HEK293 (cell line): ENCODE results near the gene CBX8.
A peak's percentile ranks its signal among the peaks of the same experiment; 100 is the strongest.

ENCODE experiments used
- BCL6B ChIP-seq: fragments of 450-650 bp; formaldehyde crosslinking; IDR thresholded peaks from 2 replicates; pipeline ENCODE4 v1.5.1; 2017; ENCODE audit warnings: missing biosample characterization, missing genetic modification characterization
- HOXD13 ChIP-seq: sonication (generic); formaldehyde crosslinking; IDR thresholded peaks from 2 replicates; pipeline ENCODE4 v1.8.0; 2022; ENCODE audit warnings: missing genetic modification reagents, borderline replicate concordance
- KLF10 ChIP-seq: fragments of 450-650 bp; IDR thresholded peaks from 2 replicates; pipeline ENCODE4 v1.5.1; 2018; ENCODE audit warnings: missing biosample characterization, mild to moderate bottlenecking, missing genetic modification characterization
- PRDM10 ChIP-seq: fragments of 450-650 bp; formaldehyde crosslinking; IDR thresholded peaks from 2 replicates; pipeline ENCODE4 v1.5.1; 2016; ENCODE audit warnings: missing biosample characterization, missing genetic modification characterization
- RBAK ChIP-seq: fragments of 450-650 bp; formaldehyde crosslinking; IDR thresholded peaks from 2 replicates; pipeline ENCODE4 v1.5.1; 2016; ENCODE audit warnings: missing biosample characterization, missing genetic modification characterization
- REPIN1 ChIP-seq: fragments of 450-650 bp; formaldehyde crosslinking; IDR thresholded peaks from 2 replicates; pipeline ENCODE4 v1.5.1; 2017; ENCODE audit warnings: missing biosample characterization, missing genetic modification characterization, low read depth
- SCRT2 ChIP-seq: fragments of 450-650 bp; formaldehyde crosslinking; IDR thresholded peaks from 2 replicates; pipeline ENCODE4 v1.5.1; 2016; ENCODE audit warnings: missing biosample characterization, missing genetic modification characterization
- SETDB1 ChIP-seq: IDR thresholded peaks from one replicate; pipeline ENCODE4 v1.6.1; 2017; ENCODE audit warnings: mild to moderate bottlenecking, low read length, moderate library complexity, mixed read lengths; ENCODE audit not compliant: insufficient read length
- YY2 ChIP-seq: fragments of 450-650 bp; formaldehyde crosslinking; IDR thresholded peaks from 2 replicates; pipeline ENCODE4 v1.5.1; 2016; ENCODE audit warnings: missing biosample characterization, missing genetic modification characterization
- ZBTB48 ChIP-seq: fragments of 450-650 bp; formaldehyde crosslinking; IDR thresholded peaks from 2 replicates; pipeline ENCODE4 v1.5.1; 2016; ENCODE audit warnings: missing biosample characterization, missing genetic modification characterization
- ZBTB8A ChIP-seq: fragments of 450-650 bp; formaldehyde crosslinking; IDR thresholded peaks from 2 replicates; pipeline ENCODE4 v1.5.1; 2016; ENCODE audit warnings: missing biosample characterization, missing genetic modification characterization
- ZFP3 ChIP-seq: fragments of 450-650 bp; formaldehyde crosslinking; IDR thresholded peaks from 2 replicates; pipeline ENCODE4 v1.5.1; 2016; ENCODE audit warnings: low read depth, missing biosample characterization, missing genetic modification characterization
- ZNF112 ChIP-seq: fragments of 450-650 bp; formaldehyde crosslinking; IDR thresholded peaks from 2 replicates; pipeline ENCODE4 v1.5.0; 2017; ENCODE audit warnings: missing biosample characterization, missing genetic modification characterization
- ZNF146 ChIP-seq: fragments of 450-650 bp; formaldehyde crosslinking; IDR thresholded peaks from 2 replicates; pipeline ENCODE4 v1.5.1; 2016; ENCODE audit warnings: missing biosample characterization, missing genetic modification characterization
- ZNF148 ChIP-seq: fragments of 450-650 bp; formaldehyde crosslinking; IDR thresholded peaks from 2 replicates; pipeline ENCODE4 v1.5.0; 2017; ENCODE audit warnings: missing biosample characterization, missing genetic modification characterization, borderline replicate concordance
- ZNF184 ChIP-seq: fragments of 450-650 bp; IDR thresholded peaks from 2 replicates; pipeline ENCODE4 v1.5.1; 2018; ENCODE audit warnings: missing biosample characterization, mild to moderate bottlenecking, missing genetic modification characterization
- ZNF26 ChIP-seq: fragments of 450-650 bp; formaldehyde crosslinking; IDR thresholded peaks from 2 replicates; pipeline ENCODE4 v1.5.1; 2016; ENCODE audit warnings: missing biosample characterization, missing genetic modification characterization
- ZNF354C ChIP-seq: fragments of 450-650 bp; formaldehyde crosslinking; IDR thresholded peaks from 2 replicates; pipeline ENCODE4 v1.5.1; 2016; ENCODE audit warnings: missing biosample characterization, missing genetic modification characterization, low read depth, borderline replicate concordance
- ZNF362 ChIP-seq: fragments of 450-650 bp; formaldehyde crosslinking; IDR thresholded peaks from 2 replicates; pipeline ENCODE4 v1.5.1; 2016; ENCODE audit warnings: missing biosample characterization, missing genetic modification characterization
- ZNF404 ChIP-seq: fragments of 450-650 bp; formaldehyde crosslinking; IDR thresholded peaks from 2 replicates; pipeline ENCODE4 v1.5.1; 2017; ENCODE audit warnings: missing biosample characterization, missing genetic modification characterization
- ZNF416 ChIP-seq: fragments of 450-650 bp; formaldehyde crosslinking; IDR thresholded peaks from 2 replicates; pipeline ENCODE4 v1.5.1; 2016; ENCODE audit warnings: missing biosample characterization, missing genetic modification characterization
- ZNF513 ChIP-seq: fragments of 450-650 bp; IDR thresholded peaks from 2 replicates; pipeline ENCODE4 v1.5.1; 2018; ENCODE audit warnings: missing biosample characterization, missing genetic modification characterization
- ZNF514 ChIP-seq: fragments of 450-650 bp; formaldehyde crosslinking; IDR thresholded peaks from 2 replicates; pipeline ENCODE4 v1.5.1; 2016; ENCODE audit warnings: missing biosample characterization, missing genetic modification characterization
- ZNF529 ChIP-seq: fragments of 450-650 bp; formaldehyde crosslinking; IDR thresholded peaks from 2 replicates; pipeline ENCODE4 v1.5.1; 2017; ENCODE audit warnings: missing genetic modification characterization, missing biosample characterization; ENCODE audit not compliant: insufficient replicate concordance
- ZNF544 ChIP-seq: fragments of 450-650 bp; formaldehyde crosslinking; IDR thresholded peaks from 2 replicates; pipeline ENCODE4 v1.5.0; 2017; ENCODE audit warnings: missing biosample characterization, missing genetic modification characterization
- ZNF624 ChIP-seq: fragments of 450-650 bp; formaldehyde crosslinking; IDR thresholded peaks from 2 replicates; pipeline ENCODE4 v1.5.1; 2017; ENCODE audit warnings: missing biosample characterization, missing genetic modification characterization
- ZNF626 ChIP-seq: fragments of 450-650 bp; sonication (Bioruptor Pico); formaldehyde crosslinking; IDR thresholded peaks from 2 replicates; pipeline ENCODE4 v1.5.1; 2018; ENCODE audit warnings: missing biosample characterization, missing genetic modification characterization, inconsistent platforms
- ZNF76 ChIP-seq: fragments of 450-650 bp; formaldehyde crosslinking; IDR thresholded peaks from 2 replicates; pipeline ENCODE4; 2016; ENCODE audit warnings: low read depth, missing biosample characterization, missing genetic modification characterization, borderline replicate concordance
- ZNF837 ChIP-seq: fragments of 450-650 bp; formaldehyde crosslinking; IDR thresholded peaks from 2 replicates; pipeline ENCODE4 v1.5.1; 2016; ENCODE audit warnings: missing biosample characterization, missing genetic modification characterization

The CBX8 gene

GRCh38 chr17:79777120-79777893, 19.6 kb downstream of the CBX8 start (continued):
- no peak for TF ChIP-seq HOXD13 (CRISPR knock-in tag)
- TF ChIP-seq BCL6B (tag by site-specific recombination) = no peak
- no peak for TF ChIP-seq ZNF112 (tag by site-specific recombination)
- TF ChIP-seq KLF10 (tag by site-specific recombination) = peak; percentile 78
- peak; percentile 77 for TF ChIP-seq PRDM10 (tag by site-specific recombination)
- TF ChIP-seq REPIN1 (tag by site-specific recombination) = no peak
- TF ChIP-seq ZNF626 (tag by site-specific recombination) = no peak
- TF ChIP-seq ZNF416 (tag by site-specific recombination) = no peak
- TF ChIP-seq ZNF837 (tag by site-specific recombination) = no peak
- TF ChIP-seq ZFP3 (tag by site-specific recombination) = no peak
- TF ChIP-seq ZNF354C (tag by site-specific recombination) = no peak
- no peak for TF ChIP-seq YY2
- TF ChIP-seq ZNF76 (tag by site-specific recombination) = peak; percentile 35; the same call in 1 of the 2 replicates
- 0 out of 2 replicates have a peak, but pooled peaks have one; percentile 12 for TF ChIP-seq ZNF184 (tag by site-specific recombination)
- TF ChIP-seq ZBTB48 = peak; percentile 70; the same call in 1 of the 2 replicates
- no peak for TF ChIP-seq ZNF514 (tag by site-specific recombination)
- no peak for TF ChIP-seq ZNF513 (tag by site-specific recombination)
- no peak for TF ChIP-seq ZNF544 (tag by site-specific recombination)
- no peak for TF ChIP-seq ZNF624 (tag by site-specific recombination)
- TF ChIP-seq SCRT2 (tag by site-specific recombination) = no peak
- TF ChIP-seq ZBTB8A (tag by site-specific recombination) = peak; percentile 96
- no peak for TF ChIP-seq ZNF362 (tag by site-specific recombination)
- TF ChIP-seq SETDB1 = no peak
- TF ChIP-seq ZNF529 (tag by site-specific recombination) = no peak
- no peak for TF ChIP-seq RBAK (tag by site-specific recombination)
- no peak for TF ChIP-seq ZNF26
- TF ChIP-seq ZNF146 (tag by site-specific recombination) = 0 out of 2 replicates have a peak, but pooled peaks have one; percentile 3
- no peak for TF ChIP-seq ZNF148 (tag by site-specific recombination)
- no peak for TF ChIP-seq ZNF404 (tag by site-specific recombination)
